HG03460 (cell line): ENCODE results near the gene CCNL2.
"Not testable (repeated sequence)": the region's sequence is repeated elsewhere in the genome, so short reads cannot be mapped to it uniquely, and the experiment has no call there.

Experiments used
- ATAC-seq: cut with Tn5 transposase; IDR thresholded peaks from one replicate; pipeline ENCODE4 v1.9.1; 2021; ENCODE audit not compliant: unreplicated experiment

CCNL2 gene

GRCh38 chr1:1374929-1375662 is 24.0 kb downstream of the CCNL2 start, which contains the start of gene AURKAIP1:
Gene AURKAIP1, minus strand, starts transcription at chr1:1375207. Its CDS starts 451 bp downstream, at chr1:1374756.
- peak; percentile 84 for ATAC-seq

GRCh38 chr1:1374589-1374928 is 24.6 kb downstream of the CCNL2 start:
- peak; percentile 4 for ATAC-seq

- no peak for ATAC-seq
Observed at GRCh38 chr1:1373815-1374588, 25.1 kb downstream of the CCNL2 start.

GRCh38 chr1:1373051-1373814 is 25.9 kb downstream of the CCNL2 start:
- ATAC-seq, result no peak

- peak; percentile 30 for ATAC-seq
Observed at GRCh38 chr1:1371746-1372711, 27.1 kb downstream of the CCNL2 start.

GRCh38 chr1:1371364-1371745 is 27.8 kb downstream of the CCNL2 start:
- no peak for ATAC-seq

GRCh38 chr1:1370771-1371300 is 28.3 kb downstream of the CCNL2 start:
- ATAC-seq, result no peak

GRCh38 chr1:1370094-1370493 is 29.0 kb downstream of the CCNL2 start:
- not testable (repeated sequence) for ATAC-seq

- ATAC-seq, result no peak
Observed at GRCh38 chr1:1367315-1367714, 31.8 kb downstream of the CCNL2 start.

GRCh38 chr1:1366699-1367066 is 32.5 kb downstream of the CCNL2 start:
- ATAC-seq, result no peak

- ATAC-seq, result no peak
Observed at GRCh38 chr1:1365875-1366698, 33.0 kb downstream of the CCNL2 start.

GRCh38 chr1:1364266-1364665 is 34.9 kb downstream of the CCNL2 start:
- no peak for ATAC-seq

GRCh38 chr1:1361982-1362423 is 37.1 kb downstream of the CCNL2 start:
- ATAC-seq, result no peak

- ATAC-seq, result no peak
Observed at GRCh38 chr1:1361233-1361981, 37.7 kb downstream of the CCNL2 start.

- ATAC-seq, result no peak
Observed at GRCh38 chr1:1360506-1361169, 38.5 kb downstream of the CCNL2 start.

- ATAC-seq, result no peak
Observed at GRCh38 chr1:1359664-1360468, 39.3 kb downstream of the CCNL2 start.

- ATAC-seq, result no peak
Observed at GRCh38 chr1:1359308-1359663, 39.8 kb downstream of the CCNL2 start.
